Sigmoid colon (tissue), 7 donors: Measurements from ENCODE around the gene POU5F1. TPM values are rescaled to one million over a fixed set of nuclear protein-coding genes. Genes with fewer than 3 reads are reported as not detected.

Source experiments
- DNase-seq: peaks from one replicate; pipeline ENCODE4 v3.0.0-alpha.2; 2019
- H3K27ac ChIP-seq, 4 donors: fragments of 200-600 bp; sonication (generic); one replicate each; pipeline ENCODE4 v1.5.1; 2016 to 2019; ENCODE audit warnings: mild to moderate bottlenecking in 1 of 4
- H3K27me3 ChIP-seq, 3 donors: fragments of 200-600 bp; sonication (generic); one replicate each; pipeline ENCODE4 v1.5.1; 2019; ENCODE audit warnings: mild to moderate bottlenecking in 1 of 3
- H3K36me3 ChIP-seq, 4 donors: fragments of 200-600 bp; sonication (generic); one replicate each; pipeline ENCODE4 v1.5.1; 2016 to 2019
- H3K4me1 ChIP-seq, 4 donors: fragments of 200-600 bp; sonication (generic); one replicate each; pipeline ENCODE4 v1.5.1; 2017 to 2019
- H3K4me3 ChIP-seq, 4 donors: fragments of 200-600 bp; sonication (generic); one replicate each; pipeline ENCODE4 v1.5.1; 2017 to 2019; ENCODE audit warnings: mild to moderate bottlenecking in 2 of 4, moderate library complexity in 1 of 4
- H3K9me3 ChIP-seq, 4 donors: fragments of 200-600 bp in 3 of 4; sonication (generic) in 3 of 4; one replicate each; pipeline versions ENCODE4 v1.5.1 to v1.6.1; 2013 to 2019
- EP300 ChIP-seq, 4 donors: sonication (generic); formaldehyde crosslinking; IDR thresholded peaks; one replicate each; pipeline ENCODE4 v1.6.1; 2017; ENCODE audit warnings: antibody characterized with exemption in 4 of 4
- POLR2A ChIP-seq, 2 donors: fragments of 450-650 bp; IDR thresholded peaks; one replicate each; pipeline ENCODE4 v1.6.1; 2016; ENCODE audit warnings: antibody characterized with exemption in 2 of 2, mild to moderate bottlenecking in 2 of 2, moderate library complexity in 2 of 2
- POLR2AphosphoS5 ChIP-seq, 4 donors: sonication (generic); formaldehyde crosslinking; IDR thresholded peaks; one replicate each; pipeline ENCODE4 v1.6.1; 2017; ENCODE audit warnings: antibody characterized with exemption in 4 of 4
- WGBS, 2 donors: extraction: QIAGEN DNeasy Blood & Tissue Kit; methylation state at CpG; one replicate each; pipeline ENCODE4 v1.1.7; 2013; 5-methylcytosine and 5-hydroxymethylcytosine counted together
- intact Hi-C: fragments of 100-400 bp; cut with DNase I; formaldehyde crosslinking; loops from one replicate; pipeline ENCODE4 v1.15.1; 2023
- polyA plus RNA-seq, 3 donors: library from polyadenylated mRNA; stranded (reverse); fragments of 200-250 nt; gene quantifications; one replicate each; pipeline ENCODE4 v1.2.3, GENCODE V29; 2013
- total RNA-seq, 4 donors: library from RNA; depleted of rRNA; stranded (reverse); fragments of >200 nt; gene quantifications; one replicate each; pipeline ENCODE4 v1.1.0, GENCODE V29; 2016
- TF ChIP-seq, protein P1 (sequence below), 4 experiments: fragments of 450-650 bp in 3 of 4; fragments of 200-600 bp in 1 of 4; IDR thresholded peaks; one replicate each; pipeline ENCODE4 v1.5.1; 2016 to 2019; ENCODE audit warnings: antibody characterized with exemption in 4 of 4, mild to moderate bottlenecking in 3 of 4, moderate library complexity in 2 of 4
- donor health status: healthy with polysubstance abuse.
- donor health status: Bipolar disorder and iron deficiency.
- donor health status: healthy.

Gene POU5F1
- total and polyA plus RNA-seq, 7 donors = 0.16 to 9.8 (median 0.94) TPM; not detected in 3

DNA sequence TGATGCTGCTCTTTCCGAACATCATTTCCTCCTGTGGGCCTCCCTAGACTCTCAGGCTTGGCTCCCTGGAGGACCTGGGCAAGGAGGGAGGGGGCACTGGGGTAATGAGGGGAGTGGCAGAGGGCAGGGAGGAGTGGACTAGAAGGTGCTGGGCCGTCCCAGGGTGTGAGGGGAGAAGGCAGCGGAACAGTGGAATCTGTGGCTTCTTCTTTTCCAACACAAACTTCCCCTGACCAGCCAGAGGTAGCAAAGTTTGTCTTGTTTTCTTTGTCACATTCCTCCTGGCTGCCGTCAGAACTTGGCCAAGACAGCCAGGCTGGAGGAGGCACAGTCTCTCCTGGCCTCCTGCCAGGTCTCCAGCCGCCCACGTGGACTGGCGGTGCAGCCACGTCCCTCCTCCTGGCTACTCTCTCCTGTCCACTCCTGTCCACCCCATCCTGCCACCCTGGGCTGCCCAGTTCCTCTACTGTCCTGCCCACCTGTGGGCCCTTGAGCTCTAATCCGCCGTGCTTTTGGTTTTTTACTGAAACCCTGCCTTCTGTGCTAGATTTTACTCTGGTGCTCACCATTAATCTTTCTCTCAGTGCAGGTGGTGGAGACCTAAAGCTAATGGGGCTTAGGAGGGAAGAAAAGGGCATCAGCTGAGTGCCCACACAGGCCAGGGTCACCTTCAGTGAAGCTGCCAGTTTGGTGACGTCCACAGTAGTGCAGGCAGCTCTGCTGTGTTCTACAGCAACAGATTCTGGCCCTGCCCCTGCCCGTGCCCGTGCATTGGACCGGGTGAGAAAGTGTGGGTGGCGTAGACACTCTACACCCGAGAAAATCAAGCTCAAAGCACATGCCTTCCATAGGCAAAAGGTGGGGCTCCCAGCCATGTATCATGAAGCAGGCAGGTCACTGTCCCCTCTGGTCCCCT, 47.4 kb downstream of the POU5F1 start:
- Histone ChIP-seq H3K27me3 (no peaks in the 10 kb centered on the region), H3K4me1 (peaks cover 0 to 29% (median 22%) of the 10 kb centered on the region in 4 donors), H3K27ac (peak overlapping the region; percentile 51 to 72 (median 58)), H3K36me3 (no peaks in the 10 kb centered on the region), H3K9me3 (no peaks in the 10 kb centered on the region), H3K4me3 (no peak overlapping the region)
- peak; percentile 89 for DNase-seq
- 45 to 58% methylated on average over 16 of the region's 16 CpGs for WGBS, 2 donors
- intact Hi-C loops = no loop called here
- TF ChIP-seq POLR2AphosphoS5 (IDR thresholded peaks at IDR 0.05) (peak in 1 of 4 donors; percentile 44), EP300 (IDR thresholded peaks at IDR 0.05) (no peak)

DNA sequence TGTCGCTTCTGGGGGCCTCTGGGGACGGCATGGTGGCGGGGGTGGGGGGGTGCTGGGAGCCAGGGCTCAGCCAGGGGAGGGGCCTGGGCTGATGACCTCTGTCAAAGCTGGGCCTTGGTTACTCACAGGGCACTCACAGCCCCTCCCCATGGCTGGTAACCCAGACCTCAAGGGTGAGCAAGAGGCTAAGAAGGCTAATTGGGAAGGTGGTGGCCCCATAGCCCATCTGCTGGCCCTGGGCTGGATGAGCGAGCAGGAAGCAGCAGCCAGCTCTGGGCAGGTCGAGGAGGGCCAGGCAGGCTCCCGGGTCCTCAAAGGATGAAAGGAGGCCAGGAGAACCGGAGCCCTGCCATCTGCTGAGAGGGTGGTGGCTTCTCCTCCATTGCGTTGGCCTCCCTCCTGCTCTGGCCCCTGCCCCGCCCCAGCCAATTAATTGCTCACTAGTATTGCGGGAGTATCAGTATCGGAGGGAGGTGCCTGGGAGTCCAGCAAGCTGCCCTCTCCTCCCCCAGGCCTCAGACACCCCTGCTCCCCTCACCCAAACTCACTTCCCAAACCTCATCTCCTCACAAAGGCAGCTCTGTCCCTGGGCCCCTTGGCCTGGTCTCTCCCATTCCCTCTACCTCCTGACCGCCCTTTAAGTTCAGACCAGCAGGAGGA, 49.2 kb downstream of the POU5F1 start:
- Histone ChIP-seq H3K4me3 (no peak overlapping the region), H3K27ac (peak overlapping the region in 1 of 4 donors; percentile 56), H3K9me3 (no peaks in the 10 kb centered on the region), H3K4me1 (peaks cover 0 to 41% (median 30%) of the 10 kb centered on the region in 4 donors), H3K27me3 (no peaks in the 10 kb centered on the region), H3K36me3 (no peaks in the 10 kb centered on the region)
- WGBS, 2 donors = 80 to 92% methylated on average over 12 of the region's 12 CpGs
- intact Hi-C loops = no loop called here
- DNase-seq = no peak
- TF ChIP-seq, protein P1, sequence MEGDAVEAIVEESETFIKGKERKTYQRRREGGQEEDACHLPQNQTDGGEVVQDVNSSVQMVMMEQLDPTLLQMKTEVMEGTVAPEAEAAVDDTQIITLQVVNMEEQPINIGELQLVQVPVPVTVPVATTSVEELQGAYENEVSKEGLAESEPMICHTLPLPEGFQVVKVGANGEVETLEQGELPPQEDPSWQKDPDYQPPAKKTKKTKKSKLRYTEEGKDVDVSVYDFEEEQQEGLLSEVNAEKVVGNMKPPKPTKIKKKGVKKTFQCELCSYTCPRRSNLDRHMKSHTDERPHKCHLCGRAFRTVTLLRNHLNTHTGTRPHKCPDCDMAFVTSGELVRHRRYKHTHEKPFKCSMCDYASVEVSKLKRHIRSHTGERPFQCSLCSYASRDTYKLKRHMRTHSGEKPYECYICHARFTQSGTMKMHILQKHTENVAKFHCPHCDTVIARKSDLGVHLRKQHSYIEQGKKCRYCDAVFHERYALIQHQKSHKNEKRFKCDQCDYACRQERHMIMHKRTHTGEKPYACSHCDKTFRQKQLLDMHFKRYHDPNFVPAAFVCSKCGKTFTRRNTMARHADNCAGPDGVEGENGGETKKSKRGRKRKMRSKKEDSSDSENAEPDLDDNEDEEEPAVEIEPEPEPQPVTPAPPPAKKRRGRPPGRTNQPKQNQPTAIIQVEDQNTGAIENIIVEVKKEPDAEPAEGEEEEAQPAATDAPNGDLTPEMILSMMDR (IDR thresholded peaks at IDR 0.05) = no peak
- no peak for TF ChIP-seq POLR2A (IDR thresholded peaks at IDR 0.05)
- TF ChIP-seq EP300 (IDR thresholded peaks at IDR 0.05) = no peak
- TF ChIP-seq POLR2AphosphoS5 (IDR thresholded peaks at IDR 0.05) = no peak

DNA sequence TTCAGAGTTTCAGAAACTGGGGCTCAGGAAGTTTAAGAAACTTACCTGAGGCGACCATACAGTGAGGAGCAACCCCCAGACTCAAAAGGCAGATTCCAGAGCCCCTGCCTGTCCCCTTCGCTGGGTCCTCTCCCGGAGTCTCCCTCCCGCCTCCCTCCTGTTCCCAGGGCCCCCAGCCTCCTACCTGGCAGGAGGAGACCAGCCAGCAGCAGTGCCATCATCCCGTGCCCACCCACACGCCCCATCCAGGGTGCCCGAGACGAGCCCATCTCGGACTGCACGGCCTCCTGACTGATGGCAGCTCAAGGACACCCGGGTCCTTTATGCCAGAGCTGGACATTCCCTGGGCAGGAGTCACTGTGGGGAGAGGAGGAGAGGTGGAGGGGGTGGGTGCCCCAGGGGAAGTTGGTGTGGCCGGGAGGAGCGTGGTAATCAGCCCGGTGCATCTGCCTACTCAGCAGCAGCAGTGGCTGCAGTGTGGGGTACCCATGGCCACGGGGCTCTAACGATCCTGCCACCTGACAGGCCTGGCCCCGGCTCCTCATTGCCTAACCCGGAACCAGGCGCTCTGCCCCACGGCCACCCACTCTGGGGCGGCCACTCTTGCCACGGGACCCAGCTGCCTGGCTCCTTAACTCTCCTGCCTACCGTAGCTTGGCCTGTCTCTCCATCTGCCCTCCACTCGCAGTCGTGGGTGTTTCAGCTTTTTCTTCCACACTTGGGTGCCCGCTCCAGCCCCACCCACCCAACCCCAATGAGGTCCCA, 50.1 kb downstream of the POU5F1 start, which contains the start of gene CDSN:
Gene CDSN, minus strand, starts transcription at position 296 of the 765 bp plus-strand sequence. Its CDS starts 27 bp downstream, at position 269.
- TF ChIP-seq EP300 (IDR thresholded peaks at IDR 0.05) (no peak), POLR2AphosphoS5 (IDR thresholded peaks at IDR 0.05) (no peak), POLR2A (IDR thresholded peaks at IDR 0.05) (no peak)
- TF ChIP-seq, protein P1 (IDR thresholded peaks at IDR 0.05) = no peak
- no peak for DNase-seq
- 86 to 87% methylated on average over 26 of the region's 26 CpGs for WGBS, 2 donors
- H3K27me3 ChIP-seq = no peaks in the 10 kb centered on the region
- H3K27ac ChIP-seq = no peak within 1 kb of the TSS
- no peaks in the 10 kb centered on the region for H3K36me3 ChIP-seq
- no peak within 1 kb of the TSS for H3K4me3 ChIP-seq
- no peaks in the 10 kb centered on the region for H3K9me3 ChIP-seq
- H3K4me1 ChIP-seq = peaks cover 0 to 50% (median 34%) of the 10 kb centered on the region in 4 donors
- intact Hi-C loops = no loop called here

DNA sequence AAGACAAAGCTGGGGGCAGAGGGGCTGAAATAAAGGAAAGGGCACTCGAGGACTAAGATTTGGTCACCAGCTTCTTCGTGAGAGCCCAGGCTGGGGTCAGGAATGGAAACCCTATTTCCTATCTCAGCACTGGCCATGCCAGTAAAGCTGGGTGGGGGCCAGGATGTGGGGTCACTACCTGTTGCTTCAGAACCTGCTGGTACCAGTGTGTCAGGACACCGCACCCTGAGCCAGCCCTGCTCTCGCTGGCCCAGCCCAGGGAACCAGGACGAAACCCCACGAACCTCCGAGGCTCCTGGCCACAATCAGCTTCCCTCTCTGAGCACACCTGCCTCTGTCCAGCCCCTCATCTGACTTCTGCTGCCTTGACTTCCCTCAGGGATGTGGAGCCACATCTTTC, 52.3 kb downstream of the POU5F1 start:
- Histone ChIP-seq H3K4me3 (no peak overlapping the region), H3K27me3 (no peaks in the 10 kb centered on the region), H3K27ac (no peak overlapping the region), H3K36me3 (no peaks in the 10 kb centered on the region), H3K4me1 (peaks cover 0 to 56% (median 45%) of the 10 kb centered on the region in 4 donors), H3K9me3 (no peaks in the 10 kb centered on the region)
- intact Hi-C loops = no loop called here
- 80 to 90% methylated on average over 7 of the region's 7 CpGs for WGBS, 2 donors
- no peak for DNase-seq
- TF ChIP-seq POLR2A (IDR thresholded peaks at IDR 0.05) (no peak), EP300 (IDR thresholded peaks at IDR 0.05) (no peak), POLR2AphosphoS5 (IDR thresholded peaks at IDR 0.05) (no peak)
- TF ChIP-seq, protein P1 (IDR thresholded peaks at IDR 0.05) = no peak
